Stimulated activated CD4-positive, alpha-beta T cell treated with anti-CD3 and anti-CD28 coated beads, TNF-alpha, amount 100 ng/mL, for 4 hours (primary cell): Measurements from ENCODE around the gene NSD2.
"Not testable (repeated sequence)": the region's sequence is repeated elsewhere in the genome, so short reads cannot be mapped to it uniquely, and the experiment has no call there.

Experiments used
- DNase-seq, 3 experiments: peaks; one replicate each; pipeline ENCODE4 v3.0.0-alpha.2; 2020; ENCODE audit warnings: low read depth in 3 of 3

The NSD2 gene

GRCh38 chr4:1985780-1986577 is 114.8 kb downstream of the NSD2 start:
- no peak for DNase-seq

GRCh38 chr4:1986578-1987210 is 115.5 kb downstream of the NSD2 start:
- no peak for DNase-seq

GRCh38 chr4:1987296-1987695 is 116.1 kb downstream of the NSD2 start:
- no peak for DNase-seq

GRCh38 chr4:1987721-1988326 is 116.6 kb downstream of the NSD2 start:
- no peak for DNase-seq

GRCh38 chr4:1988327-1988724 is 117.1 kb downstream of the NSD2 start:
- no peak for DNase-seq

GRCh38 chr4:1989533-1990347 is 118.5 kb downstream of the NSD2 start:
- DNase-seq: no peak

GRCh38 chr4:1990348-1990645 is 119.1 kb downstream of the NSD2 start:
- no peak for DNase-seq

- no peak for DNase-seq
Observed at GRCh38 chr4:1990676-1991075, 119.5 kb downstream of the NSD2 start.

- no peak for DNase-seq
Observed at GRCh38 chr4:1991087-1991486, 119.9 kb downstream of the NSD2 start.

- DNase-seq: no peak
Observed at GRCh38 chr4:1991596-1992434, 120.6 kb downstream of the NSD2 start.

- no peak for DNase-seq
Observed at GRCh38 chr4:1992468-1993168, 121.4 kb downstream of the NSD2 start.

- no peak for DNase-seq
Observed at GRCh38 chr4:1993169-1993516, 122.0 kb downstream of the NSD2 start.

GRCh38 chr4:1993718-1994516 is 122.7 kb downstream of the NSD2 start:
- DNase-seq: not testable (repeated sequence)

- no peak for DNase-seq
Observed at GRCh38 chr4:1994938-1995337, 123.7 kb downstream of the NSD2 start.

GRCh38 chr4:1996866-1997611 is 125.8 kb downstream of the NSD2 start:
- no peak for DNase-seq

- DNase-seq: no peak
Observed at GRCh38 chr4:1997712-1998111, 126.5 kb downstream of the NSD2 start.

- no peak for DNase-seq
Observed at GRCh38 chr4:1998296-1998695, 127.1 kb downstream of the NSD2 start.

GRCh38 chr4:1999308-1999707 is 128.1 kb downstream of the NSD2 start:
- not testable (repeated sequence) for DNase-seq

- DNase-seq: not testable (repeated sequence)
Observed at GRCh38 chr4:2003361-2003760, 132.2 kb downstream of the NSD2 start.
